Thyroid gland (tissue), 4 donors: ENCODE data around the gene PABPN1. TPM values are rescaled to one million over a fixed set of nuclear protein-coding genes. Genes with fewer than 3 reads are reported as not detected.

Source experiments
- DNase-seq, 2 donors: peaks; one replicate each; pipeline ENCODE4 v3.0.0-alpha.2; 2019
- H3K27ac ChIP-seq, 3 donors: fragments of 200-600 bp; sonication (generic); 1 replicate in 2 of 3; 2 replicates in 1 of 3; pipeline ENCODE4 v1.5.1; 2016 to 2019; ENCODE audit warnings: mild to moderate bottlenecking in 1 of 3, moderate library complexity in 1 of 3
- H3K27me3 ChIP-seq: fragments of 200-600 bp; sonication (generic); one replicate; pipeline ENCODE4 v1.5.1; 2019
- H3K36me3 ChIP-seq, 2 donors: fragments of 200-600 bp; sonication (generic); one replicate each; pipeline ENCODE4 v1.5.1; 2016 to 2019
- H3K4me1 ChIP-seq, 2 donors: fragments of 200-600 bp; sonication (generic); one replicate each; pipeline ENCODE4 v1.5.1; 2017 to 2019
- H3K4me3 ChIP-seq, 3 donors: fragments of 200-600 bp; sonication (generic); replicated peaks in 1 of 3; 1 replicate in 2 of 3; 2 replicates in 1 of 3; pipeline ENCODE4 v1.5.1; 2016; ENCODE audit warnings: mild to moderate bottlenecking in 1 of 3
- H3K9me3 ChIP-seq: fragments of 200-600 bp; sonication (generic); one replicate; pipeline ENCODE4 v1.5.1; 2017
- CTCF ChIP-seq, 6 experiments: fragments of 200-600 bp in 3 of 6; fragments of 450-650 bp in 3 of 6; sonication (generic) in 3 of 6; IDR thresholded peaks; one replicate each; pipeline ENCODE4 v1.5.1; 2016 to 2019; ENCODE audit warnings: antibody characterized with exemption in 6 of 6, mild to moderate bottlenecking in 2 of 6, inconsistent platforms in 1 of 6, moderate library complexity in 1 of 6
- POLR2A ChIP-seq, 2 donors: fragments of 450-650 bp; IDR thresholded peaks; one replicate each; pipeline ENCODE4 v1.6.1; 2017; ENCODE audit warnings: antibody characterized with exemption in 2 of 2, mild to moderate bottlenecking in 2 of 2, moderate library complexity in 1 of 2
- WGBS, 2 donors: methylation state at CpG; one replicate each; pipeline ENCODE4 v1.1.5; 2017; 5-methylcytosine and 5-hydroxymethylcytosine counted together
- intact Hi-C: fragments of 100-400 bp; cut with DNase I; formaldehyde crosslinking; loops from one replicate; pipeline ENCODE4 v1.15.1; 2023
- total RNA-seq, 4 donors: library from RNA; depleted of rRNA; stranded (reverse); fragments of >200 nt; gene quantifications; one replicate each; pipeline ENCODE4 v1.2.3, GENCODE V29; 2016

The PABPN1 gene
- total RNA-seq, 4 donors from 2014 or later = 37.9 to 74.6 (median 60.5) TPM

GRCh38 chr14:23366426-23366921, 45.2 kb downstream of the PABPN1 start:
- H3K27ac ChIP-seq = peak overlapping the region; percentile 33 to 88 (median 84)
- WGBS, 2 donors = 15 to 19% methylated on average over 5 to 24 of the region's 34 CpGs
- no peaks in the 10 kb centered on the region for H3K36me3 ChIP-seq
- intact Hi-C loops = no loop called here
- no peaks in the 10 kb centered on the region for H3K27me3 ChIP-seq
- TF ChIP-seq CTCF (IDR thresholded peaks at IDR 0.05) = no peak
- no peak for TF ChIP-seq POLR2A (IDR thresholded peaks at IDR 0.05)
- H3K4me3 ChIP-seq = peak overlapping the region; percentile 23 to 63 (median 63)
- peak; percentile 65 to 67 for DNase-seq
- H3K9me3 ChIP-seq = no peaks in the 10 kb centered on the region
- peaks cover 3 to 13% of the 10 kb centered on the region in 2 donors for H3K4me1 ChIP-seq

DNA sequence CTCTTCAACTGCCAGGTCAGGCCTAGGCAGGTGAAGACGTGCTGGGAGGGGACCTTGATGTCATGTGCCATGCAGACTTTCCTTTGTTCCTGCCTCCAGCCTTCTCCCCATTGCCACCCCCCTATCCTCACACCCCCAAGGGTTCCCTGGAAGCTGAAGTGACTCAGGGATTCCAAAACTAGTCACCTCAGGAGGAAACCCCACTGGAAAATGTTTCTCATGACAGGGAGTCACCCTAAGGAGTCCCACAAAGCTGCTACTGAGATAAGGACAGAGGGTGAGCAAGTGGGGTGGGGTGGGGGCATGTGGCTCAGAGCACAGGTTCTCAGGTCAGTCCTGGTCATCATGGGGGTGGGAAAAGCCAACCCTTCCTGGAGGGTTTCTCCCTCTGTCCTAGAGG, 49.0 kb downstream of the PABPN1 start:
- intact Hi-C loops = no loop called here
- Histone ChIP-seq H3K36me3 (no peaks in the 10 kb centered on the region), H3K9me3 (no peaks in the 10 kb centered on the region), H3K4me1 (peaks cover 3 to 7% of the 10 kb centered on the region in 2 donors), H3K4me3 (no peak overlapping the region), H3K27me3 (no peaks in the 10 kb centered on the region), H3K27ac (no peak overlapping the region)
- WGBS, 2 donors = 71 to 73% methylated on average over 1 of the region's 1 CpG
- no peak for TF ChIP-seq CTCF (IDR thresholded peaks at IDR 0.05)
- TF ChIP-seq POLR2A (IDR thresholded peaks at IDR 0.05) = no peak
- DNase-seq = no peak

DNA sequence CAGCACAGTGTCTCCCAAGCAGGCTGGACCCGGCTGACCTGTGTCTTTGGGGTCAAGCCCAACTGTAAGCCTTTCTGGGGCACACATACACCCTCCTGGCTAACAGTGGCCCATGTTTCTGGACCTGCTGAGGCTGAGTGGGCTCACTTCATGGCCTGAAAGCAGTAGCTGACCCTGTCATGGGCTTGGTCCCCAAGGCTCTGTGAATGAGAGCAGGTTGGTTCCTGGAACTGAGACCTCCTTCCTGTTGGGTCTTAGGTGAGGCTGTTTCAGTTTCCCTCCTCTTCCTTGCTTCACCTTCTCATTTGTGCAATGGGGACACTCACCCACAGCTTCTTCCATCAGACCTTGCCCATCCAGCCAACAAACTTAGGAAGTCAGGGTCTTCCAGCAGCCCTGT, 50.6 kb downstream of the PABPN1 start:
- 86% methylated on average over 1 of the region's 1 CpG; no CpG with 5 or more reads in 1 of the 2 donors for WGBS, 2 donors
- intact Hi-C loops = no loop called here
- Histone ChIP-seq H3K36me3 (no peaks in the 10 kb centered on the region), H3K9me3 (no peaks in the 10 kb centered on the region), H3K27ac (no peak overlapping the region), H3K4me3 (no peak overlapping the region), H3K27me3 (no peaks in the 10 kb centered on the region), H3K4me1 (peaks cover 0 to under 1% of the 10 kb centered on the region in 2 donors)
- no peak for DNase-seq
- TF ChIP-seq CTCF (IDR thresholded peaks at IDR 0.05) (no peak), POLR2A (IDR thresholded peaks at IDR 0.05) (no peak)

DNA sequence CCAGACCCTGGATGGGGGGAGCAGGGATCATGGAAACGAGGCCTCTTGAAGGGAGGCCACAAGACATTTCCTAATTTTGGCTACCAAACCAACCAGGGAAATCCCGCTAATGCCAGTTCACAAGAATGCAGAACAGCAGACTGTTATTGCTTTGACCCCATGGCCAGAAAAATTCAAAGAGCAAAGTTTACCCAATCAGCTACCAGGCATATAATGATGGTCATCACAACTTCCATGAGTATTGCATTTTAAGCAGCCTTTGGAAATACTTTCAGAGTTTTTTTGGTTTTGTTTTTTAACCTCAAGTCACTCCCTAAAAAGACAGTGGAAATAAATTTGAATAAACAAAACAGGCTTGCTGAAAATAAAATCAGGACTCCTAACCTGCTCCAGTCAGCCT, 51.3 kb downstream of the PABPN1 start, which contains the start of gene IL25:
IL25 (plus strand) TSS at position 301 of the 400 bp plus-strand sequence.
- no peaks in the 10 kb centered on the region for H3K36me3 ChIP-seq
- no peaks in the 10 kb centered on the region for H3K9me3 ChIP-seq
- no peak for TF ChIP-seq POLR2A (IDR thresholded peaks at IDR 0.05)
- no peak for TF ChIP-seq CTCF (IDR thresholded peaks at IDR 0.05)
- H3K4me1 ChIP-seq = no peaks in the 10 kb centered on the region
- H3K4me3 ChIP-seq = no peak within 1 kb of the TSS
- WGBS, 2 donors = 80 to 83% methylated on average over 2 of the region's 2 CpGs
- H3K27me3 ChIP-seq = no peaks in the 10 kb centered on the region
- DNase-seq = no peak
- no peak within 1 kb of the TSS for H3K27ac ChIP-seq
- intact Hi-C loops = no loop called here

- Histone ChIP-seq H3K4me3 (no peak overlapping the region), H3K36me3 (no peaks in the 10 kb centered on the region), H3K27ac (no peak overlapping the region), H3K9me3 (no peaks in the 10 kb centered on the region), H3K27me3 (no peaks in the 10 kb centered on the region), H3K4me1 (no peaks in the 10 kb centered on the region)
- no peak for DNase-seq
- intact Hi-C loops = no loop called here
- TF ChIP-seq CTCF (IDR thresholded peaks at IDR 0.05) (no peak), POLR2A (IDR thresholded peaks at IDR 0.05) (no peak)
- 86 to 87% methylated on average over 3 of the region's 3 CpGs for WGBS, 2 donors
Measured at GRCh38 chr14:23373041-23373440, 51.8 kb downstream of the PABPN1 start.

Other genes with a start within 250 kb of the PABPN1 start
- 100 to 1,000 TPM; 143 to 195 (median 152) TPM for gene ACIN1, start 226.3 kb upstream of the PABPN1 start, total RNA-seq
- gene C14orf119, start 226.0 kb upstream of the PABPN1 start, total RNA-seq = 10 to 100 TPM; 21.3 to 37.1 (median 28.9) TPM
- gene CIROP, start 216.5 kb upstream of the PABPN1 start, total RNA-seq = under 1 TPM in 1 of 4 donors, not detected in 3; 0.11 TPM
- not detected for gene CEBPE, start 202.2 kb upstream of the PABPN1 start, total RNA-seq
- gene SLC7A8, start 137.8 kb upstream of the PABPN1 start, total RNA-seq = 10 to 100 TPM; 44.2 to 79.4 (median 53.1) TPM
- under 1 TPM in 1 of 4 donors, not detected in 3; 0.40 TPM for gene RNF212B, start 83.5 kb upstream of the PABPN1 start, total RNA-seq
- 10 to 100 TPM; 13.0 to 16.5 (median 15.0) TPM for gene HOMEZ, start 35.3 kb upstream of the PABPN1 start, total RNA-seq
- 10 to 100 TPM; 12.6 to 14.5 (median 13.9) TPM for gene PPP1R3E, start 18.6 kb upstream of the PABPN1 start, total RNA-seq
- gene BCL2L2, start 14.6 kb upstream of the PABPN1 start, total RNA-seq = 10 to 100 TPM; 37.3 to 52.8 (median 46.1) TPM
- 10 to 100 TPM; 27.5 to 94.2 (median 53.7) TPM for gene SLC22A17, start 31.4 kb downstream of the PABPN1 start, total RNA-seq
- gene EFS, start 43.7 kb downstream of the PABPN1 start, total RNA-seq = 10 to 100 TPM in 1 of 4 donors, 1 to 10 TPM in 3; 7.0 to 12.9 (median 8.6) TPM
- gene IL25, start 51.4 kb downstream of the PABPN1 start, total RNA-seq = not detected
- 1 to 10 TPM in 1 of 4 donors, not detected in 3; 1.5 TPM for gene CMTM5, start 55.6 kb downstream of the PABPN1 start, total RNA-seq
- gene MYH6, start 86.8 kb downstream of the PABPN1 start, total RNA-seq = not detected
- gene MYH7, start 114.2 kb downstream of the PABPN1 start, total RNA-seq = under 1 TPM in 1 of 4 donors, not detected in 3; 0.27 TPM
- gene NGDN, start 148.2 kb downstream of the PABPN1 start, total RNA-seq = 10 to 100 TPM; 31.3 to 51.1 (median 39.7) TPM
- 1 to 10 TPM in 3 of 4 donors, under 1 TPM in 1; 0.46 to 2.3 (median 1.4) TPM for gene ZFHX2, start 230.3 kb downstream of the PABPN1 start, total RNA-seq
- 10 to 100 TPM; 15.3 to 48.1 (median 28.3) TPM for gene THTPA, start 234.8 kb downstream of the PABPN1 start, total RNA-seq
- 100 to 1,000 TPM in 3 of 4 donors, 10 to 100 TPM in 1; 71.6 to 128 (median 114) TPM for gene AP1G2, start 246.3 kb downstream of the PABPN1 start, total RNA-seq